Fibroblast of the conjunctiva (primary cell): Measurements from ENCODE around the gene GTF3C1.
"Not testable (repeated sequence)": the region's sequence is repeated elsewhere in the genome, so short reads cannot be mapped to it uniquely, and the experiment has no call there.

Experiments
- DNase-seq: peaks from one replicate; pipeline ENCODE4 v3.0.0-alpha.2; 2010; ENCODE audit warnings: low read depth

Gene GTF3C1

DNA sequence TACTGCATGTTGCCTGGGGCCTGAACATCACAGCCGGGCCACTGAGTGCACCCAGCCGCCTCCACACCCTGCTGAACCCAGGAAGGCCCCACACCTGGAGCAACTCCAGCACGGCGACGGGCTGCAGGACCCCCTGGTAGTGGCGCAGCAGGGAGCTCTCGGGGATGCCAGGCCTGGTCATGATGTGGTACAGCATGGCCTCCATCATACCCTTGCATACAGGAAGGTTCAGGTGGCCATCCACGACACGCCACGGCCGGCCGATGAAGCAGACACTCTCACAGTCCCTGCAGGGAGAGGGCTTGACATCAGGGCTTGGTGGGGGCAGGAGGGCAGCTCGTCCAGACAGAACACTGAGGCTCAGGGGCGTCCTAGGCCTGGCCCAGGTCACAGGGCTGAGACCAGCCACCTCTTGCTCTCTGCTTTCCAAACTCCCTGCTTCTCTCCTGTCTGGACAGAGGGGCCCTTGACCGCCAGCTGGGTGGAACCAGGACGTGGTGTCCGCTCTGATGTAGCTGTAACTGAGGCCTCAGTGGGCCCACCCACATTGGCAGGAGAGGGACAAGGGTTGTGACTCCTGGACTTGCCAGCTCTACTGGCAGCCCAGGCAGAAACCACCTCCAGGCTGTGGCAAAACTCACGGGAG lies 87.4 kb downstream of the GTF3C1 start:
- DNase-seq = no peak

DNA sequence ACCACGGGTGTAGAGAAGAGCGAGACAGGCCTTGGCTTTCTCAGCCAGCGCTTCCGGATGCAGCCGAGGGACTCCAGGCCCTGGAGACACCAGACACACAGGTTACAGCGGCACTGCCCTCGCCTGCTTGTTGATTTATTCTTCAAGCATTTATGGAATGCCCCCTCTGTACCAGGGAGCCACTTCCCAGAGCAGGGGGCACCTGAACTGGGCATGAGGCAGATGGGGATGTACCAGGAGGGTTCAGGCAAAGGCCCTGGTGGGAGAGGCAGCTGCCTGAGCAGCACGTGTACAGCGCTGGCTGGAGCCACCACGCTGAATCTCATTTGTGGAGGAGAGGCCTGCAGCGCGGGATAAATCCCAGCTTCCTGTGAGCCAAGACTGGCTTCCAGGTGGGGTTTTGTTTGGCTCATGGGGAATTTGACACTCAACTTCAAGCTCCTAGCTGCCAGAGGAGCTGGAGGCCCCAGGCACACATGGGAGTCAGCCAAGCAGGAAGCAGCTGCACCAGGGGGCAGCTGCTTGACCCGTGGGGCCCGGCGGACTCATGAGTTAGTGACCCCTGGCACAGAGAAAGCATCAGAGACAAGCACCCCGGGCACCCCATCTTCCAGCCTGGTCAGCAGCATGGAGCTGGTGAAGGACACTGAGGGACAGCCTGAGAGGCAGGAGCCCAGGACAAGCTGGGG lies 88.1 kb downstream of the GTF3C1 start:
- DNase-seq = no peak

DNA sequence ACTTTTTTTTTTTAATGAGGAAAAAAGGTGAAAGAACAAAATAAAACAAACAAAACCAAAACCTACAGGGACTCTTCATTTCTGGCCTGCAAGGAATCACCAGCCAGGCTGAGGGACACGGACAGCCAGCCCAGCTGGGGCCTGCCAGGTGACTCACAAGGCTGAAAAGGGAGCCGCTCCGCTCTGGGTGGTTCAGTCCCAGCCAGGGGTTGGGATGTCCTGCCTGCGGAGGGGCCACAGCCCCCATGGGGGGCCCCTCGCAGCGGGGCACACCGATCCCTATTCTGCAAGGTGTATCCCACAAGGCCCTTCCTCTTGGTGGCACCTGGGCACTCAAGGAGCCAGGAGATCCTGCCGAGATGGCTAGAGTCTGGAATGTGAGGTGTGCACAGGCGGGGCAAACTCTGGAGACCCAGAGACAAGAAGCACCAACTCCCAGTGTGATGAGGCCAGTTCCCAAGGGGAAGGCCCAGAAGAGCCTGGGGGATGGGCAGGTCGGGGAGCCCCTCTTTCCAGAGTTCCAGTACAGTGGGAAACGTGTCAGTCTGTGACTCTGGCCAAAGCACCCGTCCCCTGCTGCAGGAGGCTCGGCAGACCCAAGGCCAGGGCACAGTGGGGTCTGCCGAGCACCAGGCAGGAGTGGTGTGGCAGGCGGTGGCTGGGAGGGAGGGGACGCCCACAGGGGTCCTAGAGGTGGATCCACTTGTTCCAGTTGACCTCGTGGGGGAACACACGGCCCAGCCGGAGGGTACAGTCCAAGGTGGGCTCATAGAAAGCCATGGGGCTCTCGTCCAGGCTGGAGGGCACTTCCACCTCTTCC lies 88.8 kb downstream of the GTF3C1 start:
- no peak for DNase-seq

DNA sequence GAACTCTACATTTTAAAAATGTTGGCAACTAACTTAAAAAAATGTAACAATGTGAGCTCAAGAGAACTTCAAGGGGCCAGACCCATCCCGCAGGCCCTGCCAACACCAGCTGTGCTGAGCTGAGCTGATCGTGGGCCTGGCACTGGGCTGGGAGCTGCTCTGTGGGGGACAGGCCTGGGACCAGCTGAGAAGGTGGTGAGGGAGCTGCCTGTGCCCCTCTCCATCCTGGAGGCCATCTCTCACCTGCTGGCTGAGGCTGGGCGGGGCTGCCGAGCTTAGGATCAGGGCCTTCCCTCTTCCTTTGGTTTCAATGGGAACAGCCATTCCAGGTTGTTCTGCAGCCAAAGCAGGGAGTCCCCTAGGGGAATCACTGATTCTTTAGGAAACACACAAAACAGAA lies 89.5 kb downstream of the GTF3C1 start:
- DNase-seq = no peak

DNA sequence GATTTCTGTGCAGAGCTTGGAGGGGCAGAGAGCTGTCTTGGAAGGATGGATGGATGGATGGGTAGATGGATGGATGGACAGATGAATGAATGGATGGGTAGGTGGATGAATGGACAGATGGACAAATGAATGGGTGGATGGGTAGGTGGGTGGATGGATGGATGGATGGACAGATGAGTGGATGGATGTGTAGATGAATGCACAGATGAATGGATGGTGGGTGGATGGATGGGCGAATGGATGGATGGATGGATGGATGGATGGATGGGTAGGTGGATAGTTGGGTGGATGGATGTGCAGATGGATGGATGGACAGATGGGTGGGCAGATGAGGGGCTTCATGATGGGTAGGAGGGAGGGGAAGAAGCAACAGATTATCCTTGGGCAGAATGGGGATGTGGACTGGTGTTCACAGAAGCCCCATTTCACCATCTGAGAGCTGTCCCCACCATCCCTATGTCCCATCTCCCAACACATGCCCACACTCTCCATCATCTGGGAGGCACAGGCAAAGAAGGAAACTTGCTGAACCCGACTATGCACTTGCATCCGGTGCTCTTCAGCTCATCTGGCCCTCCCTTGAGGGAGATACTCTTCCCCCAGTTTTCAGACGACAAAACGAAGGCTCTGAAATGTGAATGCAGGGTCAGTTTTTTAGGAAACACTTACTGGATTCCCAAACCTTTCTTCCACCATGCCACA lies 90.6 kb downstream of the GTF3C1 start:
- DNase-seq = no peak

DNA sequence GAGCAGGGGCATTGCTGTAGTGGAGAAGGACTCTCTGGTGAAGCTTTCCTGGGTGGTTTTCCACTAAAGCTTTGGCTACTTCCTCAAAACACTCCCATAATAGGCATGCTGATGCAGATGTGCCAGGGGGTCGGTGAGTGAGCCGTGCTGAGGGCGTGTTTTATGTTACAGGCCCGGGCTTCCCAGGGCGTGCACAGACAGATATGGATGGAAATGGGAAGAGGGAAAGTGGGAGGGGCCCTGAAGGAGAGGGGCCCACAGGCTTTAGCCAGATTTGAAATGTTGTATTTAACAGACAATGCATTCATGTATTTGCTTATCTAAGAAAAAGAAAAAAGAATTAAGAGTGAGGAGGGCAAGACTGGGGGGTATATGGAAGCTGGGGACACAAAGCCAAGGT lies 91.5 kb downstream of the GTF3C1 start:
- no peak for DNase-seq

DNA sequence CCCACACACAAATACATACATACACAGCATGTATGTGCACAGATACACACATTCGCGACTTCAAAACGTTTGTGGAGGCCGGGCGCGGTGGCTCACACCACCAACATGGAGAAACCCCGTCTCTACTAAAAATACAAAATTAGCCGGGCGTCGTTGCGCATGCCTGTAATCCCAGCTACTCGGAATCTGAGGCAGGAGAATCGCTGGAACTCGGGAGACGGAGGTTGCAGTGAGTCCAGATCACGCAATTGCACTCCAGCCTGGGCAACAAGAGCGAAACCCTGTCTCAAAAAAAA lies 92.2 kb downstream of the GTF3C1 start:
- not testable (repeated sequence) for DNase-seq

DNA sequence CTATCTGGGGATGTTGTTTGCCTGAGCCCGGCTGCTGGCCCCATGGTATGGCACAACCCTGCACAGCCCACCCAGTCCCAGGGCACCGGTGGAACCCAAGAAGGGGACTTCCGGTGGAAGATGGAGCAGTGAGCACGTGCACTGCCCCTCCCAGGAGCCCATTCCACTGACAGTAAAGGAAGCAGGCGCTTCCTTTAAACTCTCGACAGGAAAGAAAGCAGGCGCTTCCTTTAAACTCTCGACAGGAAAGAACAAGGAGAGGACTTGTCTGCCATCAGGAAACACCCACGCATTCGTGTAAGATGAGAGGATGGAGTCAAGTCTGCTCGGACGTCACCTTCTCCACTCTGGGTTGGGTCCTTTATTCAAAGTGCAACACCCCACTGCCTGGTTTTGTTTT lies 94.0 kb downstream of the GTF3C1 start:
- DNase-seq = no peak

DNA sequence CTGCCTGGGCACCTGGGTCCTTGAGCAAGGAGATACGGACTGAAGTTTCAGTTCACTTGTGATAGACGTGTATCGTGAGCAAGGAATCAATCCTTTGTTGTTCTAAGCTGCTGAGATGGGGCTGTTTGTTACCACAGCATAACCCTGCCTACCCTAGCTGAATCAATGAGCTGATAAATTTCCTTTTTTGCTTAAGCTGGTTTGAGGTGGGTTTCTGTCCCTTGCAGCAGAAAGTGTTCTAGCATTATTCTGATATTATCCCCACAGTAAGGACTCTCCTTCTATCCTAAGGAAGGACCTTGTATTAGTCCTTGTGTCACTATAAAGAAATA lies 96.3 kb downstream of the GTF3C1 start:
- DNase-seq = no peak

DNA sequence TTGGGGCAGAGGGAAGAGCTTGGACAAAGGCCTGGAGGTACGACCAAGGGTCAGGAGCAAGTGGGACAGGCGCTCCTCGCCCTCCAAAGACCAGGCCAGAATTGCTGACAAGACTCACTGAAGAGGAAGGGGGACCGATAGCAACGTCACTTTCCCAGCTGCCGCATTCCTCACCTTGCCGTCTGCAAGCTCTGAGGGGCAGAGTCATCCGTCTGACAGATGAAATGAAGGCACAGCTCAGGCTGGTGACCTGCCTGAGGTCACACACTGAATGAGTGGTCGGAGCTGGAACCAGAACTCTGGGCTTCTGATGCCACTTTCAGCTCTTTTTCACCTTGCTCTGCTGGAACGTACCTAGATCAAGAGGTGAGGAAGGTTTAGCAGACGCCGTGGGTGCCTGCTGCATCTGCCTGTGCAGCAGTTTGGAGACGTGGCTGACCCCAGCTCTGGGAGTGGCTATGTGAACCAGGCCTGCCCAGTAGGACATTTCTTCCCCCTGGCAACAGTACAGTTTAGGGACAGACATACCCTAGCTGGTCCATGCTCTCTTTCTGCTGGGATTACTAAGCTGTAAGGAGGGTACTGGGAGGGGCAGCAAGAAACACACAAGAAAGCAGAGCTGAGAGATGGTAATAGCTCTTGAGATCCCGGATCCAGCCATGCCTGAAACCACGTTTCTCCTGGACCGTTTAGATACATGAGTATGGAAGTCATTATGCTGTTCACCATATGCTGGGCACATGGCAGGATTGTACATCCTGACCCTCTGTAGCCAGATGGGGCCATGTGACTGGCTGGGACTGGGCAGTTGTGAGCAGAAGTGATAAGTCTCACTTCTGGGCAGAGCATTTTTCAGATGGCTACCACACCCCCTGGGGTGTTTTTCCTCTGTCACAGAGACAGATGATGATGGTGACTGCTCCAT lies 96.9 kb downstream of the GTF3C1 start:
- DNase-seq = no peak

DNA sequence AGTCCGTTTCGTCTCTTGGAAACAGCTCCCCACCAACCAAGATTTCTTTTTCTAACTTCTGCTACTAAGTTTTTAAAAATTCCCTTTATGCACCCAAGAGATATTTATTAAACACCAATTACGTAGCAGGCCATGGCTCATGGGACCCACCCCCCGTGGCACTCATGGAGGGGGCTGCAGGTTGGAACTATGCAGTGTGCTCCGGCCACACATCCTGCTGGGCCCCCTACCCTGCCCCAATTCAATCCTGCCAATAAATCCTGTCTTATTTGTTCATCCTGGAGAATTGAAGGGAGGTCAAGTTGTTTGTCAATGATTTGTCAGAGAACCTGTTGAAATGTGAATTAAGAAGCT lies 99.5 kb downstream of the GTF3C1 start:
- no peak for DNase-seq

DNA sequence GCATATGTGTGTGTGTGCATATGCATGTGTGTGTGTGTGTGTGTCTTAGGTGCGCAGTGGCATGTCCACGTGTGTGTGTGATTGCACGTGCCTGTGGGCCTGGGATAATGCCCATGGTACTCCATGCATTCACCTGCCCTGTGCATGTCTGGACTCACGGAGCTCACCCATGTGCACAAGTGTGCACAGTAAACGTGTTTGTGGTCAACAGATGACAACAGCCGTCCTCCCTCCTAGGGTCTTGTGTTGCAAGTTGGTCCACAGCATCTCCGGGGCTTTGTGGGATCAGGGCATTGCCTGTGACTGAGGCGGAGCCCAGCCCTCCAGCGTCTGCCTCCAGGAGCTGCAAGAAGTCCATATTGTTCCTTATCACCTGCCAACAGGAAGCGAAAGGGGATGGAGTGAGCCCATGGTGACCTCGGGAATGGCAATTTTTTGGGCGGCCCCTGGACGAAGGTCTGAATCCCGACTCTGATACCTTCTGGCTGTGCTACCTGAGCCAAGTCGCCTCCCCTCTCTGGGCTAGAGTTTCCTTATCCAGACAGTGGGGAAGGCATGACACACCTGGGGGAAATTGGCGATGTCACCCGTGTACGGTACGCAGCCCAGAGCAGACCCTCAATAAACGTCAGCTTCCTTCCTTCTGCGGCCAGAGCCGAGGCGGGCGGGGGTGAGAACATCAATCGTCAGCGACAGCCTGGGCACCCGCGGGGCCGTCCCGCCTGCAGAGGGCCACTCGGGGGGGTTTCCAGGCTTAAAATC lies 100.1 kb downstream of the GTF3C1 start:
- DNase-seq = no peak

DNA sequence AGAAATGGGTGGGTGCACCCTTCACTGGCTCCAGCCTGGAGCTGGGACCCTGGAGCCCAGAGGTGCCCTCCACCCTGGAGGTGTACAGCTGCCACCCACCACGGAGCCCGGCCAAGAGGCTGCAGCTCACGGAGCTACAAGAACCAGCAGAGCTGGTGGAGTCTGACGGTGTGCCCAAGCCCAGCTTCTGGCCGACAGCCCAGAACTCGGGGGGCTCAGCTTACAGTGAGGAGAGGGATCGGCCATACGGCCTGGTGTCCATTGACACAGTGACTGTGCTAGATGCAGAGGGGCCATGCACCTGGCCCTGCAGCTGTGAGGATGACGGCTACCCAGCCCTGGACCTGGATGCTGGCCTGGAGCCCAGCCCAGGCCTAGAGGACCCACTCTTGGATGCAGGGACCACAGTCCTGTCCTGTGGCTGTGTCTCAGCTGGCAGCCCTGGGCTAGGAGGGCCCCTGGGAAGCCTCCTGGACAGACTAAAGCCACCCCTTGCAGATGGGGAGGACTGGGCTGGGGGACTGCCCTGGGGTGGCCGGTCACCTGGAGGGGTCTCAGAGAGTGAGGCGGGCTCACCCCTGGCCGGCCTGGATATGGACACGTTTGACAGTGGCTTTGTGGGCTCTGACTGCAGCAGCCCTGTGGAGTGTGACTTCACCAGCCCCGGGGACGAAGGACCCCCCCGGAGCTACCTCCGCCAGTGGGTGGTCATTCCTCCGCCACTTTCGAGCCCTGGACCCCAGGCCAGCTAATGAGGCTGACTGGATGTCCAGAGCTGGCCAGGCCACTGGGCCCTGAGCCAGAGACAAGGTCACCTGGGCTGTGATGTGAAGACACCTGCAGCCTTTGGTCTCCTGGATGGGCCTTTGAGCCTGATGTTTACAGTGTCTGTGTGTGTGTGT lies 100.9 kb downstream of the GTF3C1 start:
- DNase-seq = no peak

DNA sequence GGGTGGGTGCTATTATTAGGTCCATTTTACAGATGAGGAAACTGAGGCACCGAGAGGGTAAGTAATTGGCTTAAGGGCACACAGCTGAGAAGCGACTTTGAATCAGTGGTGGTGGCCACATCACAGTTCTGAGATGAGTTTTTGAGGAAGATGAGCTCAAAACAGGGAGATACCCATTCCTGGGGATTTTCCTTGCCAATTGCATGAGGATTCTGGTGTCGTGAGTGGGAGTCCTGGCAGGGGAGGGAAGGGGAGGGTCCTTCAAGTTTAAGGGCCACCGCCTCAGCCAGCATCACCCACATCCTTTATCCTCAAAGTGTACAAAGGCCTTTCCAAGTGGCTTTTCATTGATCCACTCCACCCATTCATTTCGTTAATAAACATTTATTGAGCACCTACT lies 102.4 kb downstream of the GTF3C1 start:
- no peak for DNase-seq

DNA sequence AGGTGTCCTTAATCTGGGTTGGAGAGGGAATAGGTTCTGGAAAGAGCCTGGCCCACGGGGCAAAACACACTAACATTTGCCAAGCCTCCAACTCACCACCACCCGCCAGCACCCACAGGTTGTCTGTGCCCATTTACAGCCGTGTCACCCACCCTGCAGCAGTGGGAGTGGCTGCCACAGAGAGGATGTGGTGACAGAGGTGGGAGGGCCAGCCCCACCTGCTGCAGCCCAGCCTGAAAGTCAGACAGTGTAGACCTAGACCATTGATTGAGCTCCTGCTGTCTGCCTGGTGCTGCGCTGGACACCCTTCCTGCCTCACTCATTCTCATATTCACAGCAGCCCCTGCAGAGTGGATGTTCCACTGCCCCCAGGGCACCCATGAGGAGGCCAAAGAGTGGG lies 103.0 kb downstream of the GTF3C1 start:
- DNase-seq = no peak

DNA sequence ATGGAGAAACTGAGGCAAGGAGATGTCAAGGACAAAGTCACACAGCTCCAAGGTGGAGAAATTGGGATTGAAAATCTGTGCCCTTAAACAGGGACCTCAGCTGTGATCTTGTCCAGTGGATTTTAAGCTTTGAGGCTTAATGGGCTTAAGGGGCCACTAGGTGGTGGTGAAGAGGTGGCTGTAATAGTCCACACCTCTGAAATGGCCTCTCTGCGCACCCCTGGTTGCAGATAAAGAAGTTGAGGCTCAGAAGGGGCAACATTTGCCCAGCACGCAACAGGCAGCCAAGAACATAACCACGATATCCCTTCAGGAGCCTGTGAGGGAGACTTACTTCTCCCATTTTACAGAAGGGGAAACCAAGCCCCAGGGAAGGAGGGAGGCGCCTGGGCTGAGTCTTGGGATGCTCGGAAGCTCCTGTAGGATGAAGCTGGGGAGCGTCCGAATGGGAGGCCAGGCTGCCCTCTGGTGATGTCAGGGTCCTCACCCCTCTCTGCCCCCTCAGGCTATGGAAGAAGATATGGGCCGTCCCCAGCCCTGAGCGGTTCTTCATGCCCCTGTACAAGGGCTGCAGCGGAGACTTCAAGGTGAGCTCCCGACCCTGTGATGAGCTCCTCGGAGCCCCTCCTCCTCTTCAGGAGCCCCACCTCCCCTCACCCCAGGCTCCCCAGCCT lies 104.1 kb downstream of the GTF3C1 start:
- DNase-seq = no peak

DNA sequence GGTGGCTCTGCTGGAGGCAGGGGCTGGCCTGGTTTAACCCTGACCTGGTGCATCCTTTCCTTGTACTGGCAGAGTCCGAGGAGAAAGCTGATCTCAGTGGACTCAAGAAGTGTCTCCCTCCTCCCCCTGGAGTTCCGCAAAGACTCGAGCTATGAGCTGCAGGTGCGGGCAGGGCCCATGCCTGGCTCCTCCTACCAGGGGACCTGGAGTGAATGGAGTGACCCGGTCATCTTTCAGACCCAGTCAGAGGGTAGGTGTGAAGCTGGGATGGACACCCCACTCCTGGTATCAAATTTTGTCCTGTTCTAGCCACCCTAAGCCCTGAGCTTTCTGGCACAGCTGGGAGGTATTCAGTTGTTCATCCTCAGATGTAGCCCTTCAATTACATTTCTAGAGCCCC lies 105.2 kb downstream of the GTF3C1 start:
- DNase-seq = no peak

DNA sequence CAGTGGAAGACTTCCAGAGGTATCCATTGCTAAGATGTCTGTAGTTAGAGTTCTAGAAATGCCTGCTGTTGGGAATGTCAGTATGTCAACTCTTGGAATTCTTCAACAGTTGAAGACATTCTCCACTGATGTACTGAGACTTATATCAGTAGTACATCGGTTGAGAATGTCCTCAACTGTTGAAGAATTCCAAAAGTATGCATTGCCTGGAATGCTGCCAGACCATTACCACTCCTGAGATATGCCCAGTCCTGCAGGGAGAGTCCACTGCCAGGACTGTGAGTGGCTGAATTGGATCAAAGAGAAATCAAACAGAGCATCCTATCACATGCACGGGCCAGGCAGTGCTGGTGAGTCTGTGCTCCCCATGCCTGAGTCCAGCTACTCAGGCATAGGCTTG lies 105.7 kb downstream of the GTF3C1 start:
- no peak for DNase-seq

DNA sequence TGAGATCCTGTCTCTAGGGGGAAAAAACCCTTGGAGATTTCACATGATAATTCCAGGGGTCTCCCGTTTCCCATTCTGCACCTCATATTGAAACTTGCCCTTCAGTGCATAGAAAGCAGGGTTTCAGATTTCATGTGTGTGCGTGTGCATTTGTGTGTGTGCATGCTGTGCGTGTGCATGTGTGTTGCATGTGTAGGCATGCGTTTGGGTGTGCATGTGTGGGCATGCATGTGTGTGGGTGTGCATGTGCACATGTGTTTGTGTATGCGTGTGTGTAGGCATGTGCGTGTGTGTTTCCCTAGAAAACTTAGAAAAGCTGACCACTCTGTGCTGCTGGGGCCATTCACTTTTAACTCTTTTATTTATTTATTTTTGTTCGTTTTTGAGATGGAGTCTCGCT lies 107.7 kb downstream of the GTF3C1 start:
- no peak for DNase-seq

DNA sequence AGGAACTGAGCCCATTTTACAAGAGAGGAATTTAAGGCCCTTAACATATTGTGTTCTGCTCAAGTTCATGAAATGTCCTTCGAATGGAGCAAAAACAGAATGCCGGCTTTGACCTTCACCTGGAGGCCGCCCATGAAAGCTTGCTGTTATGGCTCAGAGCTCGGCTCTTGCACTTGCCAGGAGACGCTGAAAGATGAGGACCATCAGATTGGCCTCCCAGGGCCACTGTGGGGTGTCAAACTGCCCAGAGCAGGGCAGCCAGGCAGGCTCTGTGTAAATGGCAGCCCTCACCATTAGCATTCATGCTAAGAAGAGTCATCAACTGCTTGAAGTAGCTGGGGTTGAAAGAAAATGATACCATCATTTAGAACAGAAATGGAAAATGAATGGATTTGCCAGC lies 108.4 kb downstream of the GTF3C1 start:
- no peak for DNase-seq
